GM15510 (cell line): ENCODE results near the gene ZXDC.

Experiments
- POLR2A ChIP-seq: IDR thresholded peaks from 3 replicates; pipeline ENCODE4 v1.6.1; 2011; ENCODE audit warnings: borderline replicate concordance; ENCODE audit not compliant: insufficient read length; ENCODE audit errors: extremely low read depth

ZXDC gene

DNA sequence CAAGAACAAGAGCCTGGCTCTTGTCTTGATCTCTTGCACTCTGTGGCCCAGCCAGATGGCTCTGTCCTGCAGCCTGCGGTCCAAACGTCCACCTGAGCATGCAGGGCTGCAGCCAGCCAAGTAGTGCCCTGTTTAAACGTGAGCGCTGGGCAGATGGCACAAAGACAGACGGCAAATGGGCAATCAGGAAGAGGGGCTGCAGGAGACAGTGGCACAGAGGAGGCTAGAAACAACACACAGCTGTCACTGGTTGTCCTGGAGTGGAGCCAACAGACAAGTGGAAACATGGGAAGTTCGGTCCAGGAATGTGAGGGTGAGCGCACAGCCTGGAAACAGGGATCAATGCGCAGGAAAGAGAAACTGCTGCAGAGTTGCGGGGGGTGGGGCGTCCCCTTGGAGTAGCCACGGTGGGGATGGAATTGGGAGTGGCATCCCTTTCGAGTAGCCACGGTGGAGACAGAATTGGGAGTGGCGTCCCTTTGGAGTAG, 10.7 kb upstream of the ZXDC start:
- no peak for TF ChIP-seq POLR2A

DNA sequence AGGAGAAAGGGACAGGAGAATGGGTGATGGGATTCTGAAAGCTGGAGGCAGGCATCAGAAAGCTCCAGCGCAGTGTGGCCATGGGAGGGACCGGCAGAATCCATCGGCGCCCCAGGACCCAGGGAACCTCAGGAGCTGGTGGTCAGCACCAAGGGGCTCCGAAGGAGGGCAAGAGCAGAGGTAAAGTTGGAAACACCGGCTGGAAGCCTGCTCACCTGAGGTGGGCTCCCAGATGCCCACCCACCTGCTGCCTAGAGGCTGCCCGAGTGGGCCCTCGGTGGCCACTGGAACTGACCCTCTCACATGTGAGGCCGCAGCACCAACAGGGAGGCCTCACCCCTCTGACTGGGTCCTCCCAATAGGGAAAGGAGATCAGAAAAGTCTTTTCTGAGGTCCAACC, 10.3 kb upstream of the ZXDC start:
- TF ChIP-seq POLR2A: no peak

DNA sequence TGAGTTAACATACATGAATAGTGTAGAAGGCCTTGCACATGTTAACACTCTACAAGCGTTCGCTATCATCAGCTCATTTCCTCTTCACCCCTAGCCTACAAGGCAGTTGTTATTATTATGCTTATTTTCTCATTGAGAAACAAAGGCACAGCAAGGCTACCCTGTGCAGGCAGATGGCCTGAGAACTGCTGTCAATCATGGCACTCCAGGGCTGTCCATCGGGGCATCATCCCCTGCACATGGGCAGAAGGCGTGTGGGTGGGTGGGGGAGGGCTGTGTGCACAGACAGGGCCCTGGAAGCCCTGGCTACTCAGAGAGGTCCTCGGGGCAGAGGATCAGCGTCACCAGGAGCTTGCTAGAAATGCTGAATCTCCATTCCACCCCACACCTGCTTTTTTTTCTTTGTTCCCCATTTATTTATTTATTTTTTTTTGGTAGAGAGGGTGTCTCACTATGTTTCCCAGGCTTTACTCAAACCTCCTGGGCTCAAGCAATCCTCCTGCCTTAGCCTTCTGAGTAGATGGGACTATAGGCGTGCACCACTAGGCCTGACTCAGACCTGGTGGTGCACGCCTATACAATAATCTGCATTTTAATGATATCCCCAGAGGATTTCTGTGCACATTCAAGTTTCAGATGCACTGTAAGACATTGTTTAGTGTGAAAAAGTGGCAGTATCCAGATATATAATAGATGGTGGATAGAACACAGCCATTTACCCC, 9.6 kb upstream of the ZXDC start:
- no peak for TF ChIP-seq POLR2A

DNA sequence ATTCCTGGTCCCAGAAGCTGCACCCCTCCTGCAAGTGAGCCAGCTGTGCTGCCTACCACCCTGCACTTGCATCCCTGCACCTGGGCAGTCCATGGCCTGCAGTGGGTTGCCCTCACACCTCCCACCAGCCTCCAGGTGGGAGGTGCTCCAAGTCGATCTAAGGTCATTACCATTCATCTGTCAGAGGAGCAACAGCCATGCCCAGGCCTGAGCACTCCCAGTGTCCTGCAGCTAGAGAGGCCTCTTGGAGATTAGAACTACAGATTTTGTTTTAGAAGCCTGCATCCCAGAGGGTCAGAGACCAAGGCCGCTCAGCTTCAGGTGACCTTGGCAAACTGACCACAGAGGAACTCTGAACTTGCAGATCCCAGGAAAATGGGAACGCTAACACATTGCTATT, 9.0 kb upstream of the ZXDC start:
- TF ChIP-seq POLR2A: no peak

DNA sequence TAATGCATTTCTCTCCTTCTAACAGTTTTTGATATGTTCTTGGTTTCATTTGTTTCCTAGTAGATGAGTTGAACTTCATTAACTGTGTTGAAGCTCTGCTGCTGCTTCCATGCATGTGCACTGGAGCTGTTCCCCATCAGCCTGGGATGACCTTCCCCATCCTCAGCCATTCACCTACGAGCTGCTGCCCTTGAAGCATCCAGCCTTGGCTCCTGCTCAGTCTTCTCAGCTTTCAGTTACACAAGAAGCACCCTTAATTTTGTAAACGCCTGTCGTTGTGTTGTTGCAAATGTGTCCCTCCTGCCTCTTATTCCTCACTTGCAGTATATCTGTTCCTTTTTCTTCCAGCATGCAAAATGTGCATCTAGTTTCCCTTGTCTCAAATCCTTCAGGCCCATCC, 8.5 kb upstream of the ZXDC start:
- TF ChIP-seq POLR2A: no peak

DNA sequence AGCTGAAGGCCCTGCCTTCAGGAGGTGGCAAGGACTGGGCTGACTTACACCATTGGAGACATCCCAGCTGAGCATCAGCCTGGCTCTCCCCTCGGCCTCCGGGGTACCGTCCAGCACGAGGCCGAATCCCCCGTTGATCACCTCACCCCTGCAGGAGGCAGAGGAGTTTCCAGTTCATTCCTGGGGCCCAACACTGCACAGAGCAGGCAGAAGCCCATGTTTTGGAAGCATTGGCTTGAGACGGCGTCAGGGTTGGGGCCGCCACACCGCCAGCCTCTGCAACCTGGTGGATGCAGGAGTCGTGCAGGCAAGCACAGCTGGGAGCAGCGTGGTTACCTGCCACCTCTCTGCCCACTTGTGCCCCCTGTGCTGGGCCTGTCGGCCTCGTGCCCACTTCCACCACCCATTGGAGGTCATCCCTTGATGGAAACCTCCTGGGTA, 7.7 kb upstream of the ZXDC start:
- TF ChIP-seq POLR2A: no peak

DNA sequence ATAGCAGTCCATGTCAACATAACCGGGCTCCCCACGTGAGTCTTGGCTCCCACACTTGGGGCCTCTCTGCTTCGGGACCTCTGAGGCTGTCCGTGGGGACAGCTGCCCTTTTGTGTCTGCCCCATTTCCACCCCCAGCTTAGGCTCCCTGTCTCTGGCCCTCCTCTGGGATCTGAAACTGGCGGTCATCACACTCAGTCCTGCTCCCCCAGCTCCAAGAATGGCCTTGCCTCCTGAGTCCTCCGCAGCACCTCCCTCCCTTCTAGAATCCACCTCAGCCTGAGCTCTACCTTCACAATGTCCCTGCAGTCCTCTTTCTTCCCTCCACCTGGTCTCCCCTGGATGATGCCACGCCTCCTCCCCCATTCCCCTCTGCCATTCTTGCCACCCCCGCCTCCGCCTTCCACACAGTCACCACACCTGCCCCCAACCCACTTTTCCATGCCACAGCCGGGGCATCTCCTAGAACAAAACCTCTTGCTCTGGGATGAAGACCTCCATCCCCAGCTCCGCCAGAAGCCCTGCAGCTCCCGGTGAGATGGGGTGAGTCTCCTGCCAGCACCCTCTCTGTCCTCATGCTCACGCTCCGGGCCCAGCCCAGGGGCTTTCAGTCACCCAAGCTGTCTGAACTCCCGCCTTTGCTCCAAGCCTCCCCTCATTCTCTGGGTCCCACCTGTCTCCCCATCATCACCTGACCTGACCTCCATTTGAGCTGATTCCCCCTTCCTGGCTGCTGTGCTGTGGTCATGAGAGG, 7.0 kb upstream of the ZXDC start:
- TF ChIP-seq POLR2A: no peak

DNA sequence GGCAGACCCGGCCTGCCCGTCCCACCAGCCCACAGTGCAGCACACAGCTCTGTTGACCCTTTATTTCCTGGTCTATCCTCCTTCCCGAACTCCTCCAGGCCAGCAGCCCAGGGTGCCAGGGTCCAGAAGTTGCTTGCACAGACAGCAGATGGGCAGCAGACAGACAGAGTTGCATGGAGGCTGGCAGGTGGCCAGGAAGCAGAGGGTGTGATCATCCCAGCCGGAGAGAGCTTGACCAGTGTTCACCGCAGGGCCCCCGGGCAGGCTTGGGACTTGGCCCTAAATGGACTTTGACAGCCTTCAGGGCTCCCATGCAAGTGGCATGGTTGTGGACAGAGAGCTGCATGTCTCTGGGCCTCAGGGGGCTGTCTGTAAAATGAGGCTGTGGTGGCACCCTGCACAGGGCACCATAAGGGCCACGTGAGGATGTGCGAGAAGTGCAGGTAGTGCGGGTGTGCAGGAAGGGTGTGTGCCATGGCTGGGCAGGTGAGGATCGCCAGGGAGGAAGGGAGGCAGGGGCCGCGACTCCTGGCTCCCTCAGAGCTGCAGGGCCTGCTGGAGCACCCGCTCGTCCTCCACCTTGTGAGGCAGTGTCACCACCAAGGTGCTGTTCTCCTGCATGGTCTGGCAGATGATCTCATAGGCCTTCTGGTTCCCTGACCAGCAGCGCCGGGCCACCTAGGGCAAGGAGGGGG, 6.3 kb upstream of the ZXDC start:
- no peak for TF ChIP-seq POLR2A

DNA sequence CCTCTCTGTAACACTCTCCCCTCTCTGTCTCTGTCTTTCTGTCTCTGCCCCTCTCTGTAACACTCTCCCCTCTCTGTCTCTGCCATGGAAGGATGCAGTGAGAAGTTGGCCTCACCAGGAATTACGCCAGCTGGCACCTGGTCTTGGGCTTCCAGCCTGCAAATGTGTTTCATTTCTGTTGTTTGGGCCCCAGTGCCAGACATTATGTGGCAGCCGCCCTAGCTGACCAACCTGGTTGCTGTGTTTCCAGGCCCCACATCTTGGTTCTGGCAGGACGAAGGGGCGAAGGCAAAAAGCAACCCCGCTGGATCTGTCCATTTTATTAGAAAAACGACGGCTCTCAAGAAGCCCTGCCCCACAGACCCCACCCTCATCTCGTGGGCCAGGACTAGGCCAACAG, 5.2 kb upstream of the ZXDC start:
- no peak for TF ChIP-seq POLR2A

DNA sequence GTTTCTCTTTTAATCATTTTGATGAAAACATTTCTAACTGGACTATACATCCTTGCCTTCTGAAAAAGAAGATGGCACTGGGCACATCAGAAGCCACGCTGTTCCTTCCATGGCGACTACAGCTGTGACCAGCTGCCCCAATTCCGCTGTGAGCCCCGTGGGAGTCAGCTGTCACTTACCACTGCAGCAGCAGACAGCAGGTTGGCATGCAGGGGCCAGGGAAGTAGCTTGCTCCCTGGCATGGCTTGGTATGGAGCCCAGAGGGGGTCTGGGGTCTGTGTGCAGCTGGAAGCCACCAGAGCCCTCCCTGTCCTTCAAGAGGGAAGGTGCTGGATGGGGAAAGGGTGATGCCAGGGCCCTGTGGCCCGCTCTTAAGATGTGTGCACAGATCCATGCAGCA, 4.5 kb upstream of the ZXDC start:
- TF ChIP-seq POLR2A: no peak

DNA sequence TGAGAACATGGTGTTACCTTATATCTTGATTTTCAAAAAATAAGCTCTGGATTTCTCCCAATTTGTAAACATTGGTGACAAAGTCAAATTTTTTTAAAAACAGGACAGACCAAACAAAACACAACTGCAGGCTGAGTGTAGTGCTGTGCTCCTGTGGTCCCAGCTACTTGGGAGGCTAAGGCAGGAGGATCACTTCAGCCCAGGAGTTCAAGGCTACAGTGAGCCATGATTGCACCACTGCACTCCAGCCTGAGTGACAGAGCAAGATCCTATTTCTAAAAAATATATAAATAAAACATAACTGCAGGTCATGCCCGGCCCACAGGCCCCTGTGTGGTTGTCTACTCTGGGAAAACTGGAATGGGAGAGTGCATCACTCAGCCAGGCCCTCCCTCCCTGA, 4.0 kb upstream of the ZXDC start:
- no peak for TF ChIP-seq POLR2A

DNA sequence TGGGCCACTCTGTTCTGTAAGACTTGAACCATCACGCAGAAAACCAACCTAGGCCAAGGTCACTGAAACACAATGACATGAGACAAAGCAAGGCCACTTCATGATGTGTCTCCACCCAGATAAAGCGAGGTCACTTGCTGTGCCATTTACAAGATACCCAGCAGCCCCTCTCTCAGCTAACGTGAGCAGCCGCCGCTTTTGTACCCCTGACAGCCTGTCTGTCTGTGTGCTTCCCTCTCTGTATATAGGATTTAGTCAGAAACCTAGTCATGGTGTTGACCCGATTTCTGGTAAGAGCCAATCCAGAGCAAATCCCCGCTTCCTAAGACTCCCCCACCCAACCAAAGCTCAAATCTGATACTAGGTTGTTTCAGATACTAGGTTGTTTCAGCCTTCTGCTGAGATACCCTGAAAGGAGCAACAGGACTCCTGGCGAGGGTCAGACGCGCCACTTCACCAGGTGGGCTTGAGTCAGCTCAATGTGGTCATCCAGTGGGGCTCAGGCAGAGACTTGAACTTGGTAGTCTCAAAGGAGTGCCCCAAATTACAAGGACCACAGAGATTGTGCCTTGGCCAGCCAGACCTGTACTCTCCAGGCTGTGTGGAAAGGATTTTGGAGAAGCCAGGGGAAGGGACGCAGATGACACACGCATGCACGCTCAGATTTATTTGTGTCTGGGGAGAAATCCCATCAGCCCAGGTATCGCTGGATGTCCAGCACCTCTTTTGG, 3.1 kb upstream of the ZXDC start:
- no peak for TF ChIP-seq POLR2A

DNA sequence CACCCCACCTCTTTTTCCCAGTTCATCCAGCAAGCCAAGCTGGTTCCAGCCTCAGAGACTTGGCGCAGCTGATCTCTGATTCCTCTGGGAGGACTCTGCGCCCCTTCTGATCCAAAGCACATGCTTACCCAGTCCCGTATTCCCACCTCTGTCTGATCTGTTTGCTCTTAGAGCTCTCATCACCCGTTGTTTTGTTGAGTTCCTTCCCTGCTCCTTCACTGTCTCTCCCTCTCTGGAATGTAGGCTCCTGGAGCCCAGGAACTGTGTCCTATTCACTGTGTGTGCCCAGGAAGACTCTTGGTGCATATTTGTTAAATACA, 1.3 kb upstream of the ZXDC start:
- TF ChIP-seq POLR2A: no peak

DNA sequence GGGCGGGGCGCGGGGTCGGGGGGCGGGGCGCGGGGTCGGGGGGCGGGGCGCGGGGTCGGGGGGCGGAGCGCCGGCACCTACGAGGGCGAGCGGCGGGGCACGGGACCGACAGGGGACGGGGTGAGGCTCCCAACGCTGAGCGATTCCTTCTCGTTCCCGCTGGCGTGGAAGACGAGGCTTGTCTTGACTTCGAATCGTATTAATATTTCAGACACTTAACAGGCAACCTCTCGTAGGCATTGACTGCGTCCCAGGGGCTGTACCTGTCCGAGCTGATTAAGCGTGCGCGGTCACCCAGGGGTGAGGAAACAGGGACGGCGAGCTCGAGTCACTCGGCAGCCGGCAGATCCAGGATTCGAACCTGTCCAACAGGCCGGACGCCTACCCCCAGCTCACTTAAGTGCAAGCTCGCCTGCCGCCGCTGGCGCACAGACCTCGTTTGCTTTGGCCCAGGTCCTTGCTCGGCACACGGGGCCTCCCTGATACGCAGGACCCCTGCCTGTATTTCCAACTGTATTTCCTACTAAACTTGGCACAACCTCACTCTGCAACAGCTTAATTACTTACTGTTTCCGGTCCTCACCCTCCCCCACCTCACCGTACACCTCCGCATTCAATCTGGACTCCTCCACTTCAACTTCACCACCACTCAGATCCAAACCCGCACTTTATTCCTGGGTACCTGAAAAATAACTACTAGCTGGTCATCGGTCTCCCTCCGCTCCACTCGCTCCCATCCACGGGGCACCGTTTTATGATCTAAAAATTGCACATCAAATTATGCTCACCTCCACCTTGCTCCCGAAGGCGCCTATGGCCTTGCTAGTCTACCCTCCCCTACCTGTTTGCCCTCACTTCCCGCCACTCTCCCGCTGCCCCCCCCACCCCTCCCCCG, 722 bp upstream of the ZXDC start:
- TF ChIP-seq POLR2A: no peak
